HL-60/S4 treated with retinoic acid at 250 ng/mL for 4 days and 3 days (cell line): ENCODE measurements around the gene UGT3A1.
"Not testable (repeated sequence)": the region's sequence is repeated elsewhere in the genome, so short reads cannot be mapped to it uniquely, and the experiment has no call there.

Experiments used
- in situ Hi-C: fragments of 300-500 bp; cut with MboI; formaldehyde crosslinking; loops from 2 replicates; pipeline ENCODE4 v1.7.0; 2022; ENCODE audit warnings: low sequenced_read_pairs

The UGT3A1 gene

GRCh38 chr5:35990520-35990919 is 670 bp downstream of the UGT3A1 start:
- in situ Hi-C loops: no loop called here

- in situ Hi-C loops: no loop called here
These were observed 2.7 kb downstream of the UGT3A1 start for GRCh38 chr5:35988529-35988928.

- in situ Hi-C loops: no loop called here
These were observed 3.4 kb downstream of the UGT3A1 start for GRCh38 chr5:35987776-35988175.

- in situ Hi-C loops: no loop called here
These were observed 11.5 kb downstream of the UGT3A1 start for GRCh38 chr5:35979715-35980114.

GRCh38 chr5:35976859-35977258 is 14.3 kb downstream of the UGT3A1 start:
- in situ Hi-C loops: not testable (repeated sequence)

- in situ Hi-C loops: loop anchor here (25.0 kb wide), 1 partner anchor 313 kb away; no protein-coding TSS in a partner anchor
These were observed 16.6 kb downstream of the UGT3A1 start for GRCh38 chr5:35974570-35974969.

GRCh38 chr5:35971878-35972210 is 19.3 kb downstream of the UGT3A1 start:
- in situ Hi-C loops: loop anchor here (25.0 kb wide), 1 partner anchor 315 kb away; no protein-coding TSS in a partner anchor

GRCh38 chr5:35971186-35971877 is 19.9 kb downstream of the UGT3A1 start:
- in situ Hi-C loops: loop anchor here (25.0 kb wide), 1 partner anchor 316 kb away; no protein-coding TSS in a partner anchor

- in situ Hi-C loops: loop anchor here (25.0 kb wide), 1 partner anchor 324 kb away; no protein-coding TSS in a partner anchor
These were observed 27.8 kb downstream of the UGT3A1 start for GRCh38 chr5:35963381-35963843.

- in situ Hi-C loops: loop anchor here (25.0 kb wide), 1 partner anchor 327 kb away; no protein-coding TSS in a partner anchor
These were observed 30.9 kb downstream of the UGT3A1 start for GRCh38 chr5:35960328-35960727.

- in situ Hi-C loops: loop anchor here (25.0 kb wide), 1 partner anchor 331 kb away; no protein-coding TSS in a partner anchor
These were observed 34.8 kb downstream of the UGT3A1 start for GRCh38 chr5:35956429-35956828.

- in situ Hi-C loops: loop anchor here (25.0 kb wide), 1 partner anchor 333 kb away; no protein-coding TSS in a partner anchor
These were observed 37.0 kb downstream of the UGT3A1 start for GRCh38 chr5:35954175-35954574.

GRCh38 chr5:35947085-35947484 is 44.1 kb downstream of the UGT3A1 start:
- in situ Hi-C loops: no loop called here

- in situ Hi-C loops: no loop called here
These were observed 51.6 kb downstream of the UGT3A1 start for GRCh38 chr5:35939639-35940038.

GRCh38 chr5:35938568-35939227 is 52.5 kb downstream of the UGT3A1 start, which contains the start of gene CAPSL:
TSS of gene CAPSL (minus strand) at chr5:35938622. CDS start at chr5:35921120, 17,502 bp downstream.
- in situ Hi-C loops: no loop called here

GRCh38 chr5:35926389-35927051 is 64.7 kb downstream of the UGT3A1 start:
- in situ Hi-C loops: loop anchor here (10.0 kb wide), 3 partner anchors 152 to 832 kb away; no protein-coding TSS in a partner anchor

- in situ Hi-C loops: loop anchor here (10.0 kb wide), 3 partner anchors 150 to 830 kb away; no protein-coding TSS in a partner anchor
These were observed 66.1 kb downstream of the UGT3A1 start for GRCh38 chr5:35924950-35925722.

- in situ Hi-C loops: loop anchor here (10.0 kb wide), 3 partner anchors 150 to 830 kb away; no protein-coding TSS in a partner anchor
These were observed 66.9 kb downstream of the UGT3A1 start for GRCh38 chr5:35924122-35924949.

- in situ Hi-C loops: loop anchor here (10.0 kb wide), 3 partner anchors 148 to 828 kb away; no protein-coding TSS in a partner anchor
These were observed 68.7 kb downstream of the UGT3A1 start for GRCh38 chr5:35922468-35922867.
